WTC11 (cell line): ENCODE results near the gene C20orf141.

Experiments used
- ATF1 ChIP-seq: sonication (generic); formaldehyde crosslinking; IDR thresholded peaks from 2 replicates; pipeline ENCODE4 v1.8.1; 2023; ENCODE audit warnings: mild to moderate bottlenecking, moderate library complexity, missing genetic modification reagents
- CREB1 ChIP-seq: sonication (generic); formaldehyde crosslinking; IDR thresholded peaks from 2 replicates; pipeline ENCODE4 v1.8.0; 2023; ENCODE audit warnings: mild to moderate bottlenecking, missing genetic modification reagents
- ETV6 ChIP-seq: sonication (generic); formaldehyde crosslinking; IDR thresholded peaks from 2 replicates; pipeline ENCODE4 v1.8.1; 2022; ENCODE audit warnings: mild to moderate bottlenecking, missing genetic modification reagents
- FOXK1 ChIP-seq: sonication (generic); formaldehyde crosslinking; IDR thresholded peaks from 2 replicates; pipeline ENCODE4 v1.8.0; 2022; ENCODE audit warnings: mild to moderate bottlenecking, moderate library complexity, missing genetic modification reagents
- GABPB1 ChIP-seq: sonication (generic); formaldehyde crosslinking; IDR thresholded peaks from 2 replicates; pipeline ENCODE4 v1.8.1; 2023; ENCODE audit warnings: mild to moderate bottlenecking, missing genetic modification reagents
- GRHL2 ChIP-seq: fragments of 250-450 bp; sonication (Bioruptor Pico); IDR thresholded peaks from 2 replicates; pipeline ENCODE4 v1.8.0; 2022; ENCODE audit warnings: mild to moderate bottlenecking, moderate library complexity; ENCODE audit not compliant: insufficient replicate concordance, severe bottlenecking
- JUN ChIP-seq: sonication (generic); formaldehyde crosslinking; IDR thresholded peaks from 2 replicates; pipeline ENCODE4 v1.8.0; 2023; ENCODE audit warnings: mild to moderate bottlenecking, missing genetic modification reagents
- NFATC4 ChIP-seq: fragments of 250-450 bp; sonication (Bioruptor Pico); IDR thresholded peaks from 2 replicates; pipeline ENCODE4 v1.9.0; 2021; ENCODE audit warnings: mild to moderate bottlenecking
- TF ChIP-seq, protein P1 (sequence below): sonication (generic); formaldehyde crosslinking; IDR thresholded peaks from 2 replicates; pipeline ENCODE4 v1.8.1; 2023; ENCODE audit warnings: mild to moderate bottlenecking, missing genetic modification reagents, borderline replicate concordance
- TF ChIP-seq, protein P2 (sequence below): fragments of 200-600 bp; IDR thresholded peaks from 2 replicates; pipeline ENCODE4 v1.8.0; 2022; ENCODE audit warnings: antibody characterized with exemption
- TF ChIP-seq, protein P3 (sequence below): sonication (generic); formaldehyde crosslinking; IDR thresholded peaks from 2 replicates; pipeline ENCODE4 v1.8.0; 2023; ENCODE audit warnings: missing genetic modification reagents, mild to moderate bottlenecking, borderline replicate concordance
- TF ChIP-seq, protein P4 (sequence below): sonication (generic); formaldehyde crosslinking; conservative IDR thresholded peaks from 2 replicates; pipeline ENCODE4 v1.8.1; 2022; ENCODE audit warnings: mild to moderate bottlenecking, missing genetic modification reagents
- TF ChIP-seq, protein P5 (sequence below): fragments of 250-450 bp; sonication (Bioruptor Pico); IDR thresholded peaks from 2 replicates; pipeline ENCODE4 v1.9.0; 2021; ENCODE audit warnings: mild to moderate bottlenecking
- TF ChIP-seq, protein P6 (sequence below): sonication (generic); formaldehyde crosslinking; IDR thresholded peaks from 2 replicates; pipeline ENCODE4 v1.8.1; 2022; ENCODE audit warnings: mild to moderate bottlenecking, moderate library complexity, missing genetic modification reagents

DNA sequence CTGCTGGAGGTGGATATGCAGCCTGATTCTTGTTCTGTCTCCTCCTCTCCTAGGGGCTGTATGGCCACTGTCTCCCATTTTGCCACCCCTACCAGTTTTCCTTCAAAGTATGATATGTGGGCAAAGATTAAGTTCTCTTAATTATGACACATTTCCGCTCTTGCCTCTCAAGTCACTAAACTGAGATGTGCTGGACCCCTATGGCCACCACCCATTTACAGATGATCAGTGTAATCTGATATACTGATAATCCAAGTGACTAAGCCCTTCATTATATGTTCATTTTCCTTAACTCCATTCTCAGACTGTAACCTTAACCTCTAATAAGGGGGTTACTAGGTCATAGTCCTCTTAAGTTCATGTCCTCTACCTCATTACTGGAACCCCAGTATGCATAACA lies 711 bp upstream of the C20orf141 start:
- TF ChIP-seq, protein P1, sequence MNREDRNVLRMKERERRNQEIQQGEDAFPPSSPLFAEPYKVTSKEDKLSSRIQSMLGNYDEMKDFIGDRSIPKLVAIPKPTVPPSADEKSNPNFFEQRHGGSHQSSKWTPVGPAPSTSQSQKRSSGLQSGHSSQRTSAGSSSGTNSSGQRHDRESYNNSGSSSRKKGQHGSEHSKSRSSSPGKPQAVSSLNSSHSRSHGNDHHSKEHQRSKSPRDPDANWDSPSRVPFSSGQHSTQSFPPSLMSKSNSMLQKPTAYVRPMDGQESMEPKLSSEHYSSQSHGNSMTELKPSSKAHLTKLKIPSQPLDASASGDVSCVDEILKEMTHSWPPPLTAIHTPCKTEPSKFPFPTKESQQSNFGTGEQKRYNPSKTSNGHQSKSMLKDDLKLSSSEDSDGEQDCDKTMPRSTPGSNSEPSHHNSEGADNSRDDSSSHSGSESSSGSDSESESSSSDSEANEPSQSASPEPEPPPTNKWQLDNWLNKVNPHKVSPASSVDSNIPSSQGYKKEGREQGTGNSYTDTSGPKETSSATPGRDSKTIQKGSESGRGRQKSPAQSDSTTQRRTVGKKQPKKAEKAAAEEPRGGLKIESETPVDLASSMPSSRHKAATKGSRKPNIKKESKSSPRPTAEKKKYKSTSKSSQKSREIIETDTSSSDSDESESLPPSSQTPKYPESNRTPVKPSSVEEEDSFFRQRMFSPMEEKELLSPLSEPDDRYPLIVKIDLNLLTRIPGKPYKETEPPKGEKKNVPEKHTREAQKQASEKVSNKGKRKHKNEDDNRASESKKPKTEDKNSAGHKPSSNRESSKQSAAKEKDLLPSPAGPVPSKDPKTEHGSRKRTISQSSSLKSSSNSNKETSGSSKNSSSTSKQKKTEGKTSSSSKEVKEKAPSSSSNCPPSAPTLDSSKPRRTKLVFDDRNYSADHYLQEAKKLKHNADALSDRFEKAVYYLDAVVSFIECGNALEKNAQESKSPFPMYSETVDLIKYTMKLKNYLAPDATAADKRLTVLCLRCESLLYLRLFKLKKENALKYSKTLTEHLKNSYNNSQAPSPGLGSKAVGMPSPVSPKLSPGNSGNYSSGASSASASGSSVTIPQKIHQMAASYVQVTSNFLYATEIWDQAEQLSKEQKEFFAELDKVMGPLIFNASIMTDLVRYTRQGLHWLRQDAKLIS (CRISPR knock-in tag) = no peak
- TF ChIP-seq, protein P2, sequence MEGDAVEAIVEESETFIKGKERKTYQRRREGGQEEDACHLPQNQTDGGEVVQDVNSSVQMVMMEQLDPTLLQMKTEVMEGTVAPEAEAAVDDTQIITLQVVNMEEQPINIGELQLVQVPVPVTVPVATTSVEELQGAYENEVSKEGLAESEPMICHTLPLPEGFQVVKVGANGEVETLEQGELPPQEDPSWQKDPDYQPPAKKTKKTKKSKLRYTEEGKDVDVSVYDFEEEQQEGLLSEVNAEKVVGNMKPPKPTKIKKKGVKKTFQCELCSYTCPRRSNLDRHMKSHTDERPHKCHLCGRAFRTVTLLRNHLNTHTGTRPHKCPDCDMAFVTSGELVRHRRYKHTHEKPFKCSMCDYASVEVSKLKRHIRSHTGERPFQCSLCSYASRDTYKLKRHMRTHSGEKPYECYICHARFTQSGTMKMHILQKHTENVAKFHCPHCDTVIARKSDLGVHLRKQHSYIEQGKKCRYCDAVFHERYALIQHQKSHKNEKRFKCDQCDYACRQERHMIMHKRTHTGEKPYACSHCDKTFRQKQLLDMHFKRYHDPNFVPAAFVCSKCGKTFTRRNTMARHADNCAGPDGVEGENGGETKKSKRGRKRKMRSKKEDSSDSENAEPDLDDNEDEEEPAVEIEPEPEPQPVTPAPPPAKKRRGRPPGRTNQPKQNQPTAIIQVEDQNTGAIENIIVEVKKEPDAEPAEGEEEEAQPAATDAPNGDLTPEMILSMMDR = no peak
- TF ChIP-seq JUN (no peak), GRHL2 (no peak), GABPB1 (CRISPR knock-in tag) (no peak), NFATC4 (no peak), FOXK1 (CRISPR knock-in tag) (no peak), ATF1 (no peak), ETV6 (CRISPR knock-in tag) (no peak), CREB1 (CRISPR knock-in tag) (no peak)
- TF ChIP-seq, protein P3, sequence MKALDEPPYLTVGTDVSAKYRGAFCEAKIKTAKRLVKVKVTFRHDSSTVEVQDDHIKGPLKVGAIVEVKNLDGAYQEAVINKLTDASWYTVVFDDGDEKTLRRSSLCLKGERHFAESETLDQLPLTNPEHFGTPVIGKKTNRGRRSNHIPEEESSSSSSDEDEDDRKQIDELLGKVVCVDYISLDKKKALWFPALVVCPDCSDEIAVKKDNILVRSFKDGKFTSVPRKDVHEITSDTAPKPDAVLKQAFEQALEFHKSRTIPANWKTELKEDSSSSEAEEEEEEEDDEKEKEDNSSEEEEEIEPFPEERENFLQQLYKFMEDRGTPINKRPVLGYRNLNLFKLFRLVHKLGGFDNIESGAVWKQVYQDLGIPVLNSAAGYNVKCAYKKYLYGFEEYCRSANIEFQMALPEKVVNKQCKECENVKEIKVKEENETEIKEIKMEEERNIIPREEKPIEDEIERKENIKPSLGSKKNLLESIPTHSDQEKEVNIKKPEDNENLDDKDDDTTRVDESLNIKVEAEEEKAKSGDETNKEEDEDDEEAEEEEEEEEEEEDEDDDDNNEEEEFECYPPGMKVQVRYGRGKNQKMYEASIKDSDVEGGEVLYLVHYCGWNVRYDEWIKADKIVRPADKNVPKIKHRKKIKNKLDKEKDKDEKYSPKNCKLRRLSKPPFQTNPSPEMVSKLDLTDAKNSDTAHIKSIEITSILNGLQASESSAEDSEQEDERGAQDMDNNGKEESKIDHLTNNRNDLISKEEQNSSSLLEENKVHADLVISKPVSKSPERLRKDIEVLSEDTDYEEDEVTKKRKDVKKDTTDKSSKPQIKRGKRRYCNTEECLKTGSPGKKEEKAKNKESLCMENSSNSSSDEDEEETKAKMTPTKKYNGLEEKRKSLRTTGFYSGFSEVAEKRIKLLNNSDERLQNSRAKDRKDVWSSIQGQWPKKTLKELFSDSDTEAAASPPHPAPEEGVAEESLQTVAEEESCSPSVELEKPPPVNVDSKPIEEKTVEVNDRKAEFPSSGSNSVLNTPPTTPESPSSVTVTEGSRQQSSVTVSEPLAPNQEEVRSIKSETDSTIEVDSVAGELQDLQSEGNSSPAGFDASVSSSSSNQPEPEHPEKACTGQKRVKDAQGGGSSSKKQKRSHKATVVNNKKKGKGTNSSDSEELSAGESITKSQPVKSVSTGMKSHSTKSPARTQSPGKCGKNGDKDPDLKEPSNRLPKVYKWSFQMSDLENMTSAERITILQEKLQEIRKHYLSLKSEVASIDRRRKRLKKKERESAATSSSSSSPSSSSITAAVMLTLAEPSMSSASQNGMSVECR = no peak
- TF ChIP-seq, protein P4, sequence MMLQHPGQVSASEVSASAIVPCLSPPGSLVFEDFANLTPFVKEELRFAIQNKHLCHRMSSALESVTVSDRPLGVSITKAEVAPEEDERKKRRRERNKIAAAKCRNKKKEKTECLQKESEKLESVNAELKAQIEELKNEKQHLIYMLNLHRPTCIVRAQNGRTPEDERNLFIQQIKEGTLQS (CRISPR knock-in tag) = no peak
- TF ChIP-seq, protein P5, sequence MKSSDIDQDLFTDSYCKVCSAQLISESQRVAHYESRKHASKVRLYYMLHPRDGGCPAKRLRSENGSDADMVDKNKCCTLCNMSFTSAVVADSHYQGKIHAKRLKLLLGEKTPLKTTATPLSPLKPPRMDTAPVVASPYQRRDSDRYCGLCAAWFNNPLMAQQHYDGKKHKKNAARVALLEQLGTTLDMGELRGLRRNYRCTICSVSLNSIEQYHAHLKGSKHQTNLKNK (CRISPR knock-in tag) = no peak
- TF ChIP-seq, protein P6, sequence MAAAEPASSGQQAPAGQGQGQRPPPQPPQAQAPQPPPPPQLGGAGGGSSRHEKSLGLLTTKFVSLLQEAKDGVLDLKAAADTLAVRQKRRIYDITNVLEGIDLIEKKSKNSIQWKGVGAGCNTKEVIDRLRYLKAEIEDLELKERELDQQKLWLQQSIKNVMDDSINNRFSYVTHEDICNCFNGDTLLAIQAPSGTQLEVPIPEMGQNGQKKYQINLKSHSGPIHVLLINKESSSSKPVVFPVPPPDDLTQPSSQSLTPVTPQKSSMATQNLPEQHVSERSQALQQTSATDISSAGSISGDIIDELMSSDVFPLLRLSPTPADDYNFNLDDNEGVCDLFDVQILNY (CRISPR knock-in tag) = no peak
